ENCODE measurements around the gene GNG12.

DNA sequence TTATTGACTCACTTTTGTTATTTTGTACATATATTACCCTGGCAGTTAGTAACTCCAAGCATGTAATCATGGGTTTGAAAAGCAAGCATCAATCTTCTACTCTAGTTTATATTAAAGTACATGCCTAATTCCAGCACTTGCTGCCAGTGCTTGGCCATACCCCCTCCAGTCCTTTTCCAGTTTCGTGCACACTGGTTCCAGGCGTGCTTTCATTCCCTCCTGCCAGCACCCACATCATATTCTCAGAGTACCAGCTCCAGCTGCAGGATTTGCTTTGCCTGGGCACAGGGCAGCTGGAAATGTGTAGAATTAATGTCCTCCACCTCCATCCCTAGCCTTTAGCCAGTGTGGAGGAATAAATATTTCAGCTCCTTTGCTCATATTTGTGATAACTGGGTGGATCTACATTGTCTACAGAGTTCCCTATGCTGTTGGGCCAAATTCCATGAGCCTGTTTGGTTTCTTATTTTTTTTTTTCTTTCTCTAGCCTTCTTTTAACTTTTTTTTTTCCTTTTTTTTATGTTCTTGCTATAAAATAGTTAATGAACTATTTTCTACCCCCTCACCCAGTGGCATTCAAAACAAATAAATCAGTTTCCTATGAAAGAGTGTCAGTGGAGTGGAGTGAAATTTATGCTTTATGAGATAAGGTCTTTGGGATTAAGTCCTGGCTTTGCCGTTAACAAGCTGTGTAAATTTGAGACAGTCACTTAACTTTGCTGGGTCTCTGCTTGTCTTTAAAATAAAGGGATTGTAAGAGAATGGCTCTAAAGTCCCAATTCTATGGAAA is 2.6 kb upstream of the GNG12 start:
- no peak for TF ChIP-seq GATA2 (IDR thresholded peaks at IDR 0.05; ENCODE audit: low read depth, low read length)
- TF ChIP-seq GATA3 (IDR thresholded peaks at IDR 0.05; ENCODE audit: low read depth, low read length), result no peak

Data from SH-SY5Y (cell line).